Measurements from ENCODE around the gene ETNK2.

Gene ETNK2

GRCh38 chr1:204147406-204148383 lies 4.1 kb downstream of the ETNK2 start:
- no peak for DNase-seq (ENCODE audit: low read depth)
- TF ChIP-seq, protein P1, sequence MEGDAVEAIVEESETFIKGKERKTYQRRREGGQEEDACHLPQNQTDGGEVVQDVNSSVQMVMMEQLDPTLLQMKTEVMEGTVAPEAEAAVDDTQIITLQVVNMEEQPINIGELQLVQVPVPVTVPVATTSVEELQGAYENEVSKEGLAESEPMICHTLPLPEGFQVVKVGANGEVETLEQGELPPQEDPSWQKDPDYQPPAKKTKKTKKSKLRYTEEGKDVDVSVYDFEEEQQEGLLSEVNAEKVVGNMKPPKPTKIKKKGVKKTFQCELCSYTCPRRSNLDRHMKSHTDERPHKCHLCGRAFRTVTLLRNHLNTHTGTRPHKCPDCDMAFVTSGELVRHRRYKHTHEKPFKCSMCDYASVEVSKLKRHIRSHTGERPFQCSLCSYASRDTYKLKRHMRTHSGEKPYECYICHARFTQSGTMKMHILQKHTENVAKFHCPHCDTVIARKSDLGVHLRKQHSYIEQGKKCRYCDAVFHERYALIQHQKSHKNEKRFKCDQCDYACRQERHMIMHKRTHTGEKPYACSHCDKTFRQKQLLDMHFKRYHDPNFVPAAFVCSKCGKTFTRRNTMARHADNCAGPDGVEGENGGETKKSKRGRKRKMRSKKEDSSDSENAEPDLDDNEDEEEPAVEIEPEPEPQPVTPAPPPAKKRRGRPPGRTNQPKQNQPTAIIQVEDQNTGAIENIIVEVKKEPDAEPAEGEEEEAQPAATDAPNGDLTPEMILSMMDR (IDR thresholded peaks at IDR 0.05; ENCODE audit: low read length, missing control alignments) = no peak
- H3K4me3 ChIP-seq (replicated peaks; ENCODE audit: low read depth, low read length) = no peak overlapping the region

DNA sequence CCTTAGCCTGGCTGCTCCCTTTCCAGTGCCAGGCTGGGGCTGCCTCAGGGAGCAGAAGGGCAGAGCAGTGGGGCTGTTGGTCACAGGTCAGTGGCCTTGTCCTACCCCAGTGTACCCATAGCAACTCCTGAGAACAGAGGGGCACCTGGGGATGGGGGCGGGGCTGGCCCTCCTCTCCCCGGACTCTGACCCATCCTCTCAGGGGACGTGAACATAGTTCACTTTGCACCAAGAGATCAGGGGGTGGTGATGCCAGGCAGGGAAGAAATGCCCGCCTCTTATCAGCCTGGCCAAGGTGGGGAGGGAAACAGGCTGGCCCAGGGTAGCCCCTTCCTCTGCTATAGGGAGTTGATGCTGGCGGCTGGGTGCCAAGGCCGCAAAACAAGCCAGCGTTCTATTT lies 4.9 kb downstream of the ETNK2 start:
- TF ChIP-seq, protein P1 (IDR thresholded peaks at IDR 0.05; ENCODE audit: low read length, missing control alignments) = no peak
- DNase-seq (ENCODE audit: low read depth) = no peak
- no peak overlapping the region for H3K4me3 ChIP-seq (replicated peaks; ENCODE audit: low read depth, low read length)

DNA sequence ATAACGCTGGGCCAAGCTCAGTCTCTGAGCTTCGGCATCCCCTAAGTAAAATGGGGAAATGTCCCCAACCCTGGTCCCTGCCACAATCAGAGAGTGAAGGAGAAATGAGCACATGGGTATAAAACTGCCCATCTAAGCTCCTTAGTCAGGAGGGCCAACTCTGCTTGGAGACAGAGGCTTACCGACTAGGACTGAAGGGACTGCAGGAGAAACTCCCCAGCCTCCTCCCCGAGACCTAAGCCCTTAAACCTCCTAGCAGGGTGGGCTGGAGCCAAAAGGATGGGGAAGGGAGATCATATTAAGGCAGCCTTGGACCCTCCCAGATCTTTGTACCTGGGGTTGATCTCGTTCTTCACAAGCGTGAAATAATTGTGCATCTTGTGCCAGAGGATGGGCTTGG lies 5.5 kb downstream of the ETNK2 start:
- no peak overlapping the region for H3K4me3 ChIP-seq (replicated peaks; ENCODE audit: low read depth, low read length)
- no peak for DNase-seq (ENCODE audit: low read depth)
- TF ChIP-seq, protein P1 (IDR thresholded peaks at IDR 0.05; ENCODE audit: low read length, missing control alignments) = no peak

- DNase-seq (ENCODE audit: low read depth) = no peak
- no peak overlapping the region for H3K4me3 ChIP-seq (replicated peaks; ENCODE audit: low read depth, low read length)
Measured at GRCh38 chr1:204145033-204145504, 6.8 kb downstream of the ETNK2 start.

GRCh38 chr1:204143276-204144041 lies 8.4 kb downstream of the ETNK2 start:
- TF ChIP-seq, protein P1 (IDR thresholded peaks at IDR 0.05; ENCODE audit: low read length, missing control alignments) = no peak
- no peak overlapping the region for H3K4me3 ChIP-seq (replicated peaks; ENCODE audit: low read depth, low read length)
- no peak for DNase-seq (ENCODE audit: low read depth)

More at GRCh38 chr1:204145033-204145504, 6.8 kb downstream of the ETNK2 start:
- TF ChIP-seq, protein P1 (IDR thresholded peaks at IDR 0.05; ENCODE audit: low read length, missing control alignments) = no peak

DNA sequence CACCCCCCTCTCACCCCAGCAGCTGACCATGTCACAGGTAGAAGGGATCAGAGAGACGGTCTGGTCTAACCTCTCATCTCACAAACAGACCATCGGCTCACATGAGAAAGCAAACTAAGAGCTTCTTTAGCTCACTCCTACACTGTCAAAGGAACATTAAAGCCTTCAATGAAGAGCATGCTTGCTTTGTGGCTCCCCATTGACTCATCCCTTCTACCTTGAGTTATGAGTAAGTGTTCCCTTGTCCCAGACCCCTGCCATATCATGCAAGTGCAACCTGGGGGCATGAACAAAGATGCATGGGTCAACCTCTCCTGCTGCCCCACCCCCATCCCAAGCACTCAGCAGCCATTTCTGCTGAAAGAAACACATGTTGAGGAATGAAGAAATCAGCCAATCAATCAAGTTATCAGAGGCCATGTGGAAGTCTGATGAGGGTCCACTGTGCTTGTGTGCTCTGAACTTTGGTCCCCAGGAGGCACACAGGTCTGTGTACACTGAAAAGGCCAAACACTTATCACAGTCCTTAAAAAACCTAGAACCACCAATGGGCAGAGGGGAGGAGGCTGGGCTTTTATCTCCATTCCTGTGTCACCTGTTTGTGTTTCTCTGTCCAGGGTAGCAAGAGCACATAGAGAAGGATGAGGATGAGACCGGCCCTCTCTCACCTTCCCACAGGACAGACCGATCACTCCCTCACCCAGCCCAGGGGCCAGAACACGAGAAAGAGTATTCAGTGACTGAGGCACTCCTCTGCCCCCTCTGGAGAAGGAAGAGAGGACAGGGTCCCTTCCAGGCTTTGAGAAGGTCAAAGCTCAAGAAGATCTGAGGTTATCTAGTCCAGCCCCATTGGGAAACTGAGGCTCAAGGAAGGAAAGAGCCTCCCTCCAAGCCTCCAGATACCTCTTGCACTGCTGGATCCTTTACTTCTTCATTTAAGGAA lies 9.5 kb downstream of the ETNK2 start:
- TF ChIP-seq, protein P1 (IDR thresholded peaks at IDR 0.05; ENCODE audit: low read length, missing control alignments) = no peak
- DNase-seq (ENCODE audit: low read depth) = no peak
- no peak overlapping the region for H3K4me3 ChIP-seq (replicated peaks; ENCODE audit: low read depth, low read length)

Measured in fibroblast of pulmonary artery (primary cell).